MM.1S (cell line): ENCODE measurements around the gene MAEA.

Experiments used
- DNase-seq: peaks from one replicate; pipeline ENCODE4 v3.0.0-alpha.2; 2015
- H2AFZ ChIP-seq: fragments of 300-600 bp; sonication (generic); 2 replicates; pipeline ENCODE4 v1.6.0; 2016; ENCODE audit warnings: antibody characterized with exemption, low read length
- H3F3A ChIP-seq: fragments of 300-600 bp; sonication (generic); 2 replicates; pipeline ENCODE4 v1.6.1; 2016; ENCODE audit warnings: mild to moderate bottlenecking, antibody characterized with exemption, low read length, moderate library complexity, mixed read lengths; ENCODE audit not compliant: insufficient read depth
- H3K27ac ChIP-seq: fragments of 300-600 bp; sonication (generic); 2 replicates; pipeline ENCODE4 v1.5.1; 2016; ENCODE audit warnings: mild to moderate bottlenecking, low read length
- H3K27me3 ChIP-seq: fragments of 300-600 bp; sonication (generic); replicated peaks from 2 replicates; pipeline ENCODE4 v1.6.0; 2016; ENCODE audit warnings: low read length; ENCODE audit not compliant: insufficient read depth
- H3K36me3 ChIP-seq: fragments of 300-600 bp; sonication (generic); replicated peaks from 2 replicates; pipeline ENCODE4 v1.6.1; 2016; ENCODE audit warnings: mild to moderate bottlenecking, low read length, mixed read lengths; ENCODE audit not compliant: insufficient read depth
- H3K4me1 ChIP-seq: fragments of 300-600 bp; sonication (generic); 2 replicates; pipeline ENCODE4 v1.6.1; 2016; ENCODE audit warnings: low read length, mixed read lengths
- H3K4me2 ChIP-seq: fragments of 300-600 bp; sonication (generic); 2 replicates; pipeline ENCODE4 v1.6.0; 2016; ENCODE audit warnings: low read depth, low read length
- H3K4me3 ChIP-seq: fragments of 300-600 bp; sonication (generic); 2 replicates; pipeline ENCODE4 v1.5.1; 2016; ENCODE audit warnings: low read length, mixed read lengths
- H3K79me2 ChIP-seq: fragments of 300-600 bp; sonication (generic); 2 replicates; pipeline ENCODE4 v1.6.1; 2016; ENCODE audit warnings: mixed run types, low read length, mixed read lengths
- H3K9ac ChIP-seq: fragments of 300-600 bp; sonication (generic); 2 replicates; pipeline ENCODE4 v1.6.1; 2016; ENCODE audit warnings: low read length, mixed read lengths
- H3K9me2 ChIP-seq: fragments of 300-600 bp; sonication (generic); replicated peaks from 2 replicates; pipeline ENCODE4 v1.6.1; 2016; ENCODE audit warnings: mild to moderate bottlenecking, low read length, mixed read lengths; ENCODE audit not compliant: insufficient read depth
- H3K9me3 ChIP-seq: fragments of 300-600 bp; sonication (generic); replicated peaks from 2 replicates; pipeline ENCODE4 v1.6.1; 2016; ENCODE audit warnings: mild to moderate bottlenecking, low read length, mixed read lengths; ENCODE audit not compliant: insufficient read depth
- H4K20me1 ChIP-seq: fragments of 300-600 bp; sonication (generic); 2 replicates; pipeline ENCODE4 v1.6.1; 2016; ENCODE audit warnings: mild to moderate bottlenecking, low read length, moderate library complexity, mixed read lengths; ENCODE audit not compliant: insufficient read depth
- EZH2 ChIP-seq: fragments of 300-600 bp; sonication (generic); optimal IDR thresholded peaks from 2 replicates; pipeline ENCODE3; 2017; ENCODE audit warnings: low read depth, mild to moderate bottlenecking, antibody characterized with exemption, low read length, mixed read lengths
- EZH2phosphoT487 ChIP-seq: fragments of 300-600 bp; sonication (generic); IDR thresholded peaks from 2 replicates; pipeline ENCODE4 v1.6.1; 2018; ENCODE audit warnings: antibody characterized with exemption, low read length
- TF ChIP-seq, protein P1 (sequence below): fragments of 300-600 bp; sonication (generic); IDR thresholded peaks from 2 replicates; pipeline ENCODE4 v1.5.1; 2016; ENCODE audit warnings: antibody characterized with exemption, low read length, mixed read lengths

MAEA gene

DNA sequence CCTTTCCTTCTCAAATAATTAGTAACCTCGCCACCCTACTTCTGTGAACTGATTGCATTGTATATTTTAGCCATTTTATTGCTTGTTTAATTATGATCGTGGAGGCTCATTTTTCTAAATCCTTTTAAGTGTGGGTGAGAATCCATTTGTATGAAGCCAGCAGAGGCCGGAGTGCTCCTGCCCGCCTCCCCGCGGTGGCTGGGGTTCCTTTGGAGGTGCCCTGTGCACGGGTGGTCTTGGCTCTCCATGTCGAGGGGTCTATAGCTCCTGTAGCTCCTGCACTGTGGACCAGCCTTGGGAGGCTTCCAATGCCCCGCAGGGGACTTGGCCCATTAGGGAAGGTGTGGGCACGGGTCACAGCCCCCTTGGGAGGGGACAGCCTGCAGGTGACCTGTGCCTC lies 72.4 kb downstream of the MAEA start:
- Histone ChIP-seq H3K4me2 (no peak overlapping the region), H3K27me3 (no peaks in the 10 kb centered on the region), H4K20me1 (no peaks in the 10 kb centered on the region), H3K9me3 (no peaks in the 10 kb centered on the region), H3K9ac (no peak overlapping the region), H3K9me2 (no peaks in the 10 kb centered on the region), H3K79me2 (no peaks in the 10 kb centered on the region), H3K36me3 (no peaks in the 10 kb centered on the region), H2AFZ (no peak overlapping the region), H3K27ac (no peak overlapping the region), H3K4me3 (no peak overlapping the region), H3F3A (no peaks in the 10 kb centered on the region), H3K4me1 (no peaks in the 10 kb centered on the region)
- no peak for DNase-seq
- TF ChIP-seq, protein P1, sequence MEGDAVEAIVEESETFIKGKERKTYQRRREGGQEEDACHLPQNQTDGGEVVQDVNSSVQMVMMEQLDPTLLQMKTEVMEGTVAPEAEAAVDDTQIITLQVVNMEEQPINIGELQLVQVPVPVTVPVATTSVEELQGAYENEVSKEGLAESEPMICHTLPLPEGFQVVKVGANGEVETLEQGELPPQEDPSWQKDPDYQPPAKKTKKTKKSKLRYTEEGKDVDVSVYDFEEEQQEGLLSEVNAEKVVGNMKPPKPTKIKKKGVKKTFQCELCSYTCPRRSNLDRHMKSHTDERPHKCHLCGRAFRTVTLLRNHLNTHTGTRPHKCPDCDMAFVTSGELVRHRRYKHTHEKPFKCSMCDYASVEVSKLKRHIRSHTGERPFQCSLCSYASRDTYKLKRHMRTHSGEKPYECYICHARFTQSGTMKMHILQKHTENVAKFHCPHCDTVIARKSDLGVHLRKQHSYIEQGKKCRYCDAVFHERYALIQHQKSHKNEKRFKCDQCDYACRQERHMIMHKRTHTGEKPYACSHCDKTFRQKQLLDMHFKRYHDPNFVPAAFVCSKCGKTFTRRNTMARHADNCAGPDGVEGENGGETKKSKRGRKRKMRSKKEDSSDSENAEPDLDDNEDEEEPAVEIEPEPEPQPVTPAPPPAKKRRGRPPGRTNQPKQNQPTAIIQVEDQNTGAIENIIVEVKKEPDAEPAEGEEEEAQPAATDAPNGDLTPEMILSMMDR, result no peak
- TF ChIP-seq EZH2, result no peak
- no peak for TF ChIP-seq EZH2phosphoT487

DNA sequence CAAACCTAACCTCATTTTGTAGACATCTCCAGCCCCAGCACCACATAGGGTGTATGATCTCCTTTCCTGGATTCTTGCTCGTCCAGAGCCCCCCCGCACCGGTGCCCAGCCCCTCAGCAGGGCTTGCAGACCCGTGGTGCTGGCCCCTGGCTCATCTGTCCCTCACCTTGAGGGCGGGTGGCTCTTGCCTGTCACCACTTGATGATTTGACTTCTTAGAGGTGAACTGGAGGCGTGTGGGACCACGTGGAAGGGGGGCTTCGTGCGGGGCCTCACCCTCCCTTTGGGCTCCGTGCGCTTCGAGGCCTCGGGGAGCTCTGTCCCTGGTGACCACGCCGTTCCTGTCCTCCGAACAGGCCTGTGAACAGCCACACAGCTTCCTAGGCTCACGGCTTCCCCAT lies 72.8 kb downstream of the MAEA start:
- Histone ChIP-seq H3K4me1 (no peaks in the 10 kb centered on the region), H3K36me3 (no peaks in the 10 kb centered on the region), H2AFZ (no peak overlapping the region), H3F3A (no peaks in the 10 kb centered on the region), H3K9ac (no peak overlapping the region), H3K27ac (no peak overlapping the region), H3K27me3 (no peaks in the 10 kb centered on the region), H3K9me2 (no peaks in the 10 kb centered on the region), H3K4me2 (no peak overlapping the region), H4K20me1 (no peaks in the 10 kb centered on the region), H3K4me3 (no peak overlapping the region), H3K9me3 (no peaks in the 10 kb centered on the region), H3K79me2 (no peaks in the 10 kb centered on the region)
- DNase-seq, result no peak
- TF ChIP-seq, protein P1, result no peak
- no peak for TF ChIP-seq EZH2
- no peak for TF ChIP-seq EZH2phosphoT487

DNA sequence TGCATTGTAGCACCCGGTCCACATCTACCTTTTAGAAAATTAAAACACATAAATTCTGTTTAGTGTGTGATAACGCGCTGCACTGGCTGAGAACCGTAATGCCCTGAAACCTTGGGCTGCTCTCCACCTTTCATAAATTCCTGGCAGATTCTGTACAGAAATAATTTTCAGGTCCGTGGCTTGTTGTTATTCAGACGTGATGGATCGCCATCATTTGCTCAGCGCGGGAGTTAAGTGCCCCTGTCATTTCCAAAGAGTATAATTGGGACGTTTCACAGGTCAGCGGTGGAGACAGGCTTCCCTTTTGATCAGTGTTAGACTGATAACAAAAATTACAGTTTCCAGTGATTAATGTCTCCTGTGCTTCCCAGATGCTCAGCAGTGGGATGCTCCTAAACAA lies 73.8 kb downstream of the MAEA start:
- Histone ChIP-seq H3K79me2 (no peaks in the 10 kb centered on the region), H3F3A (no peaks in the 10 kb centered on the region), H2AFZ (no peak overlapping the region), H3K9me2 (no peaks in the 10 kb centered on the region), H3K27me3 (no peaks in the 10 kb centered on the region), H3K27ac (no peak overlapping the region), H3K4me1 (no peaks in the 10 kb centered on the region), H3K4me2 (no peak overlapping the region), H3K36me3 (no peaks in the 10 kb centered on the region), H3K4me3 (no peak overlapping the region), H4K20me1 (no peaks in the 10 kb centered on the region), H3K9me3 (no peaks in the 10 kb centered on the region), H3K9ac (no peak overlapping the region)
- TF ChIP-seq, protein P1, result no peak
- TF ChIP-seq EZH2 (no peak), EZH2phosphoT487 (no peak)
- no peak for DNase-seq
